GM19238 (cell line): Measurements from ENCODE around the gene LDLRAD4.

Source experiments
- DNase-seq: peaks from one replicate; pipeline ENCODE4 v3.0.0; 2011; ENCODE audit warnings: low spot score; ENCODE audit not compliant: insufficient read length

The LDLRAD4 gene

GRCh38 chr18:13265008-13265910 lies 46.7 kb downstream of the LDLRAD4 start:
- DNase-seq = no peak

DNA sequence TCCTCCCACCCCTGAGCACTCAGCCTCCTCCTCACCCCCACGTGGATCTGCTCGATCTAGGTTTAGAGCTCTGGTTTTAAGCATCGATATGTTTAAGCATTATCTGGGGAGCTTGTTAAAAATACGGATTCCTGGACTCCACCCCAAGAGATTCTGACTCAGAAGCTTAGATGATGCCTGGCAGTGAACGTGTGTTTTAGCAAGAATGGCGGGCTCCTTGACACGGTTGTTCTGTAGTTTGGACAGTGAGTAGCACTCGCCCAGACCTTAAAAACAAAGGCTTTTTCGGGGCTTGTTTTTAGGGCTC lies 47.3 kb downstream of the LDLRAD4 start:
- no peak for DNase-seq

- DNase-seq = no peak
Measured at GRCh38 chr18:13266218-13267100, 47.9 kb downstream of the LDLRAD4 start.

DNA sequence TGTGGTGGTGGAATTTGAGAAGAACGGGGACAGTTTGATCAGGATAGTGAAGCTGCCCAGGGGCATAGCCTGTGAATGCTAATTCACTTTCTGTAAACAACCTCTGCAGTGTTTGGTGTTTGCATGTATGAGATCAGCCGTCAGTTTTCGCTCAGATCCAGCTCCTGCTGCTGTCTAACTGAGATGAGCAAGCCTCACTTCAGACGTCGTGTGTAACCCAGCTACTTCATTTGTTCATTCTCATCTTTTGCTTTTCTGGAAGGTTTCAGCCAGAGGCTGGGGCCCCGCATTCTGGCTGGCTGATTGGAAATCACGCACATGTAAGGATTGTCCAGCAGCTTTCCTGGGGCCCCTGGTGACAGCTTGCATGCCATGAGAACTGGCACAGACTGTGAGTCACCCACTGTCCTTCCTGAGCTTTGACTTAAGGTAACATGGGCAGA lies 48.9 kb downstream of the LDLRAD4 start:
- DNase-seq = no peak

- DNase-seq = no peak
Measured at GRCh38 chr18:13268158-13269012, 49.8 kb downstream of the LDLRAD4 start.

GRCh38 chr18:13269013-13269280 lies 50.4 kb downstream of the LDLRAD4 start:
- no peak for DNase-seq

DNA sequence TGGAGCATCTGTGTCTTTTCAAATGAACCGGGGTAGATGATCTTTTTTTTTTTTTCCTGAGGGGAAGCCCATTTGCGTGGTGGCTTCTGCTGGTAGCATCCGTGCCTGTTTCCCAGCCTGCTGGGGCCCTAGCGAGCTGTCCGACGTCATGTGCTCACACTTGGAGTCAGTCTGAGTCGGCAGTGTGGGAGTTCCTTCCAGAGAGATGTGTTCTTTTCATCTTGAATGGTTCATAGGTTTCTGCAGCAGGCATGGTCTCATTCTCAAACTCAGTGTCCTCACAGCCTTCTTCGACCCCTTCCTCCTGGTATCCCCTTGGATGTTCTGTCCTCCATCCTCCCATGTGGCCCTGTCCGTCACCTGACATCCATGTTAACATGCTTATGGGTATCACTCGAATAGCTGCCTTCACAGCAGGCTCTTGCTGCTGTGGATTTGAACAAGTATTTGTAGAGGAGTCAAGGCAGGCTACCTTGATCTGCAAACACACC lies 51.0 kb downstream of the LDLRAD4 start:
- DNase-seq = no peak

DNA sequence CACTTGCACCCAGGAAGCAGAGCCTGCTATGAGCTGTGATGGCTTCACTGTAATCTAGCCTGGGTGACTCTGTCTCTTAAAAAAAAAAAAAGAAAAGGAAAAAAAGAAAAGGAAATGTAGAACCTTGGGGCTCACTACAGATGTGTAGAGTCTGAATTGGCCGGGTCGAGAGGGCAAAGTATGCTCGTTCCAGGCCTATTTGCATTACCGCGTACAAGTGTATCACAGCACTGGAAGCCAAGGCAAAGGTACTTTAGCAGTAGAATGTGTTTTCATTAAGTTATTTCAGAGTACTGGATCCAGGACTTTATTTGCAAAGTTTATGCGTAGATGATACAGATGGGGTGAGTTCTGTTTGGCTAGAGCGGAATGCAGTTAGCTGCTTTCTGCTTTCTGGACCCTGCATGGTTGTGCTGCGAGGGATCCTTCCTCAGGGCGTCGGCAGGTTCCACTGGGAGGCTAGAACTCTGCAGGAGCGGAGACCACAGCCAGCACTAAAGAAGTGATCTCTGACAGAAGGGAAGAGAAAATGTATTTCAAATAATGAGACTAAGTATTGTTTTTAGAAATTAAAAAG lies 51.8 kb downstream of the LDLRAD4 start:
- no peak for DNase-seq

DNA sequence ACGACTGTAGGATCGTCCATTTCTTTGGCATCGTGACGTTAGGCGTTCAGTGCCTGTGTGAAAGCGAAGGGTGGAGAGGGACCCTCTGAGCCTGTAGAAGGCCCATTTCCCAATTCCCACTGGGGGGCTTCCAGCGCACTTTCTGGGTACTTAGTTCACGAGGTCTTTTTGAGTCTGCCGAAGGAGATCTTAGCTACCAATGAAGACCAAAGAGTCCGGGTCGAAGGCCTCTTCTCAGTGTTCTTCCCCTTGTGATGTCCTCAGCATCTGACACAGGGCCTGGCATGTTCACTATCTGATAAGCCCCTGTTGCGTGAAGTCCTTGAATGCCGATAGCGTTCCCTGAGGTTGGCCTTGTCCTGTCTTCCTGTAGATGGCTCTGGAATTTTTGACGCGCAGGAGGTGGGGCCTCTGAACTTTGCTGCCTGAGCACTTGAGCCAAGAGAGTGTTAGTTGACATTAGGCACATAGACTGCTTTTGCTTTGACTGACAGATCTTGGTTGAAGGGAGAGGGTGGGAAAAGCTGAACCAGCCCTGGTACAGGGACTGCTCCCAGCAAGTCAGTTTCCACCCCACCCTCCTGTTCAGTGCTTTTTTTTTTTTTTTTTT lies 52.8 kb downstream of the LDLRAD4 start:
- no peak for DNase-seq

DNA sequence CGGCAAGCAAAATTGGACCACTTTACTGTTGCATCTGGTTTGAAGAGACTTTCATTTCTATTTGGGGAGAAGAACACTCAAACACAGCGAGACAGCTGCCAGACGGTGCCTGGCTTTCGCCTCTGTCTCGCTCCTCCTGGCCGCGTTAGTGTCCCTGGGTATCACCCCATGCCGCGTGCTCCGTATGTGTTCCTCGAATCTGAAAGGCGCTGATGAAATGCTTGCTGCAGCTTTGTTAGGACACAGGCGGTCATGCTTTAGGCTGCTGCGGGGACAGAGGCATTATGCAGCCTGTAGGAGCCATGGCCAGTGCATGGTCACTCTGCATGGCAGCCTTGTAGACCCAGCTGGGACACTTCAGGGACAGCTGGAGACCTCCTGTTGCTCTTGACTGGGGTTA lies 53.9 kb downstream of the LDLRAD4 start:
- no peak for DNase-seq

DNA sequence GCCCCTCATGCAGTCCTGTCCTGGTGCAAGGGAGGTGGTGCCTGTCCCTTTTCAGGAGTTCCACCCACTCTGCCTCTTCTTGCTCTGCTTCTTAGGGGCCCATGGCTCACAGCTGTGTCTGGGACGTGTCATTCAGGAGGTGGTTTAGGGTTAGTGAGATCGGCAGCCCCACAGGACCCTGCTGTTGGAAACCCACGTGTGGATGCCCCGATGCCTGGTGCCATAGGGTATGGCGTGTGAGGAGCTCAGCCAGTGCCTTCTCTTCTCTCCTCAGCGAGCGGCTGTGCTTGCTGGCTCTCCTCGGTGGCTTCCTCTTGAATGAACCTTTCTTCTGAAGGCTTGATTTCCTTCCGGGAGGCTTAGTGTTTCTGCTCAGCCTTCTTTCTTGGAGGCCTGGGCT lies 55.2 kb downstream of the LDLRAD4 start:
- DNase-seq = no peak

DNA sequence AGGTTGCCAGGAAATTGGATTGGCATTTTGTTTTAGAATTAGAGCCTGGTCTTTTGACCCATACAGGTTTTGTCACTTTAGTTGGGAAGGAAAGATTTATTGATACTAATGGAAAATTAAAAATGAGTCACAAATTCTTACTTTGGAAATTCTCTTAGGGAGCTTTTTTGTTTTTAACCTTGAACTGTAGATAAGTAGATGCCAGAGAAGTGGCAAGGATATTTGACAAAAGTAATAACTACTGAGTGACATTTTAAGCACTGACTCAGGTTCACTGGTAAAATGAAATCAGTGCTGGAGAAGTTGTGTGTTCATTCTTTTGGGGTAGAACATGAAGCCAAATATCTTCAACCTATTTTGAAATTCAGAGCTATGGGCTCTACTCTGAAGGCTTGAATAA lies 56.5 kb downstream of the LDLRAD4 start:
- no peak for DNase-seq

- DNase-seq = no peak
Measured at GRCh38 chr18:13276530-13277520, 58.3 kb downstream of the LDLRAD4 start.

GRCh38 chr18:13278062-13278630 lies 59.6 kb downstream of the LDLRAD4 start:
- DNase-seq = no peak

- no peak for DNase-seq
Measured at GRCh38 chr18:13279181-13280069, 60.9 kb downstream of the LDLRAD4 start.

GRCh38 chr18:13280070-13280795 lies 61.7 kb downstream of the LDLRAD4 start:
- DNase-seq = no peak

- DNase-seq = no peak
Measured at GRCh38 chr18:13281406-13281805, 62.8 kb downstream of the LDLRAD4 start.

- DNase-seq = no peak
Measured at GRCh38 chr18:13283746-13284145, 65.2 kb downstream of the LDLRAD4 start.
